ENCODE measurements around the gene ARHGAP32.
"Not testable (repeated sequence)": the region's sequence is repeated elsewhere in the genome, so short reads cannot be mapped to it uniquely, and the experiment has no call there.

ARHGAP32 gene

GRCh38 chr11:129143335-129143734 lies 48.8 kb downstream of the ARHGAP32 start:
- H3K79me2 ChIP-seq (ENCODE audit: control insufficient read depth, insufficient read depth, low read length, poor library complexity) = peaks cover 1% of the 10 kb centered on the region
- DNase-seq = peak; percentile 93 to 96
- WGBS (ENCODE audit: extremely low coverage, insufficient coverage, insufficient read length) = no CpG with 5 or more reads among the region's 8 CpGs

GRCh38 chr11:129141748-129142523 lies 50.2 kb downstream of the ARHGAP32 start:
- Histone ChIP-seq H3K18ac (ENCODE audit: low read length) (peak overlapping the region; percentile 93), H3K23ac (ENCODE audit: low read length) (no peak overlapping the region), H2BK12ac (ENCODE audit: low read length) (peak overlapping the region; percentile 99), H2BK120ac (ENCODE audit: insufficient read depth, low read length, poor library complexity) (peak overlapping the region; percentile 90), H3K4ac (ENCODE audit: low read depth, low read length) (no peak overlapping the region), H3K9ac (ENCODE audit: low read length) (no peak overlapping the region), H3K4me3 (ENCODE audit: low read depth, low read length) (no peak overlapping the region), H3K79me2 (ENCODE audit: control insufficient read depth, insufficient read depth, low read length, poor library complexity) (peaks cover 1% of the 10 kb centered on the region), H3K9me3 (ENCODE audit: insufficient read depth, low read depth, low read length) (no peaks in the 10 kb centered on the region), H2AK5ac (ENCODE audit: low read length) (no peak overlapping the region), H2BK5ac (ENCODE audit: low read depth, low read length, poor library complexity) (peak overlapping the region; percentile 61), H3K27me3 (ENCODE audit: insufficient read depth, low read length) (no peaks in the 10 kb centered on the region), H4K8ac (ENCODE audit: low read depth, low read length) (peak overlapping the region; percentile 43), H3K4me1 (ENCODE audit: control insufficient read depth in 1 of 2, insufficient read depth in 2 of 2, low read length in 2 of 2) (peaks cover 0 to 4% of the 10 kb centered on the region in 2 experiments), H3K27ac (ENCODE audit: low read depth, low read length) (no peak overlapping the region), H4K91ac (ENCODE audit: low read depth, low read length) (peak overlapping the region; percentile 76), H2AFZ (ENCODE audit: insufficient read depth, low read length, poor library complexity) (no peak overlapping the region), H4K12ac (ENCODE audit: low read depth, low read length) (no peak overlapping the region), H3K79me1 (ENCODE audit: low read length) (peaks cover 2% of the 10 kb centered on the region), H3K14ac (ENCODE audit: low read length) (no peak overlapping the region), H3K36me3 (ENCODE audit: control insufficient read depth in 1 of 2, insufficient read depth in 2 of 2, low read length in 2 of 2) (no peaks in the 10 kb centered on the region), H3K4me2 (ENCODE audit: low read length) (no peak overlapping the region)
- no CpG with 5 or more reads among the region's 8 CpGs for WGBS (ENCODE audit: extremely low coverage, insufficient coverage, insufficient read length)
- DNase-seq = no peak

More at GRCh38 chr11:129143335-129143734, 48.8 kb downstream of the ARHGAP32 start:
- H2AK5ac ChIP-seq (ENCODE audit: low read length) = no peak overlapping the region
- no peak overlapping the region for H4K91ac ChIP-seq (ENCODE audit: low read depth, low read length)
- H2AFZ ChIP-seq (ENCODE audit: insufficient read depth, low read length, poor library complexity) = no peak overlapping the region
- no peak overlapping the region for H2BK12ac ChIP-seq (ENCODE audit: low read length)
- H3K23ac ChIP-seq (ENCODE audit: low read length) = no peak overlapping the region
- no peak overlapping the region for H3K14ac ChIP-seq (ENCODE audit: low read length)
- no peak overlapping the region for H2BK5ac ChIP-seq (ENCODE audit: low read depth, low read length, poor library complexity)
- H3K27ac ChIP-seq (ENCODE audit: low read depth, low read length) = peak overlapping the region; percentile 63
- no peaks in the 10 kb centered on the region for H3K9me3 ChIP-seq (ENCODE audit: insufficient read depth, low read depth, low read length)
- peaks cover 5% of the 10 kb centered on the region for H3K79me1 ChIP-seq (ENCODE audit: low read length)
- no peak overlapping the region for H4K12ac ChIP-seq (ENCODE audit: low read depth, low read length)
- H3K4me3 ChIP-seq (ENCODE audit: low read depth, low read length) = no peak overlapping the region
- H3K9ac ChIP-seq (ENCODE audit: low read length) = no peak overlapping the region
- H4K8ac ChIP-seq (ENCODE audit: low read depth, low read length) = no peak overlapping the region
- H3K18ac ChIP-seq (ENCODE audit: low read length) = no peak overlapping the region
- peaks cover 1 to 6% of the 10 kb centered on the region in 2 experiments for H3K4me1 ChIP-seq (ENCODE audit: control insufficient read depth in 1 of 2, insufficient read depth in 2 of 2, low read length in 2 of 2)
- H3K4ac ChIP-seq (ENCODE audit: low read depth, low read length) = no peak overlapping the region
- H3K36me3 ChIP-seq (ENCODE audit: control insufficient read depth in 1 of 2, insufficient read depth in 2 of 2, low read length in 2 of 2) = no peaks in the 10 kb centered on the region
- H3K27me3 ChIP-seq (ENCODE audit: insufficient read depth, low read length) = no peaks in the 10 kb centered on the region
- no peak overlapping the region for H2BK120ac ChIP-seq (ENCODE audit: insufficient read depth, low read length, poor library complexity)
- H3K4me2 ChIP-seq (ENCODE audit: low read length) = peak overlapping the region; percentile 44

- peak overlapping the region; percentile 17 for H3K4ac ChIP-seq (ENCODE audit: low read depth, low read length)
- no peak overlapping the region for H2BK5ac ChIP-seq (ENCODE audit: low read depth, low read length, poor library complexity)
- no peak overlapping the region for H3K4me2 ChIP-seq (ENCODE audit: low read length)
- H3K79me1 ChIP-seq (ENCODE audit: low read length) = no peaks in the 10 kb centered on the region
- no peaks in the 10 kb centered on the region for H3K4me1 ChIP-seq (ENCODE audit: control insufficient read depth in 1 of 2, insufficient read depth in 2 of 2, low read length in 2 of 2)
- H3K27ac ChIP-seq (ENCODE audit: low read depth, low read length) = no peak overlapping the region
- H3K27me3 ChIP-seq (ENCODE audit: insufficient read depth, low read length) = no peaks in the 10 kb centered on the region
- H2AFZ ChIP-seq (ENCODE audit: insufficient read depth, low read length, poor library complexity) = no peak overlapping the region
- WGBS (ENCODE audit: extremely low coverage, insufficient coverage, insufficient read length) = no CpG with 5 or more reads among the region's 6 CpGs
- no peak overlapping the region for H3K4me3 ChIP-seq (ENCODE audit: low read depth, low read length)
- H2BK120ac ChIP-seq (ENCODE audit: insufficient read depth, low read length, poor library complexity) = no peak overlapping the region
- no peak overlapping the region for H3K14ac ChIP-seq (ENCODE audit: low read length)
- H4K91ac ChIP-seq (ENCODE audit: low read depth, low read length) = no peak overlapping the region
- H2BK12ac ChIP-seq (ENCODE audit: low read length) = no peak overlapping the region
- no peak overlapping the region for H4K8ac ChIP-seq (ENCODE audit: low read depth, low read length)
- peaks cover 2% of the 10 kb centered on the region for H3K79me2 ChIP-seq (ENCODE audit: control insufficient read depth, insufficient read depth, low read length, poor library complexity)
- H4K12ac ChIP-seq (ENCODE audit: low read depth, low read length) = no peak overlapping the region
- DNase-seq = no peak
- H3K23ac ChIP-seq (ENCODE audit: low read length) = no peak overlapping the region
- no peak overlapping the region for H3K18ac ChIP-seq (ENCODE audit: low read length)
- H2AK5ac ChIP-seq (ENCODE audit: low read length) = no peak overlapping the region
- peaks cover 0 to 1% of the 10 kb centered on the region in 2 experiments for H3K36me3 ChIP-seq (ENCODE audit: control insufficient read depth in 1 of 2, insufficient read depth in 2 of 2, low read length in 2 of 2)
- no peaks in the 10 kb centered on the region for H3K9me3 ChIP-seq (ENCODE audit: insufficient read depth, low read depth, low read length)
- H3K9ac ChIP-seq (ENCODE audit: low read length) = no peak overlapping the region
Observed at GRCh38 chr11:129131316-129131715, 60.8 kb downstream of the ARHGAP32 start.

- H2BK120ac ChIP-seq (ENCODE audit: insufficient read depth, low read length, poor library complexity); H3K36me3 ChIP-seq (ENCODE audit: control insufficient read depth in 1 of 2, insufficient read depth in 2 of 2, low read length in 2 of 2); H3K27ac ChIP-seq (ENCODE audit: low read depth, low read length); H3K79me2 ChIP-seq (ENCODE audit: control insufficient read depth, insufficient read depth, low read length, poor library complexity); H4K12ac ChIP-seq (ENCODE audit: low read depth, low read length); DNase-seq; H3K9me3 ChIP-seq (ENCODE audit: insufficient read depth, low read depth, low read length); H3K4ac ChIP-seq (ENCODE audit: low read depth, low read length); H3K4me3 ChIP-seq (ENCODE audit: low read depth, low read length); H3K18ac ChIP-seq (ENCODE audit: low read length); H2BK5ac ChIP-seq (ENCODE audit: low read depth, low read length, poor library complexity); H3K14ac ChIP-seq (ENCODE audit: low read length); H2AFZ ChIP-seq (ENCODE audit: insufficient read depth, low read length, poor library complexity); H3K23ac ChIP-seq (ENCODE audit: low read length); H3K79me1 ChIP-seq (ENCODE audit: low read length); H3K9ac ChIP-seq (ENCODE audit: low read length); H2BK12ac ChIP-seq (ENCODE audit: low read length); H4K8ac ChIP-seq (ENCODE audit: low read depth, low read length); H2AK5ac ChIP-seq (ENCODE audit: low read length); H3K4me1 ChIP-seq (ENCODE audit: control insufficient read depth in 1 of 2, insufficient read depth in 2 of 2, low read length in 2 of 2); H3K4me2 ChIP-seq (ENCODE audit: low read length); H3K27me3 ChIP-seq (ENCODE audit: insufficient read depth, low read length); H4K91ac ChIP-seq (ENCODE audit: low read depth, low read length): not testable (repeated sequence)
- WGBS (ENCODE audit: extremely low coverage, insufficient coverage, insufficient read length) = no CpG with 5 or more reads among the region's 51 CpGs
Observed at GRCh38 chr11:129128881-129129620, 63.1 kb downstream of the ARHGAP32 start.
